HG03139 (cell line): Measurements from ENCODE around the gene SLC9A1.
"Not testable (repeated sequence)": the region's sequence is repeated elsewhere in the genome, so short reads cannot be mapped to it uniquely, and the experiment has no call there.

Experiments
- ATAC-seq: cut with Tn5 transposase; IDR thresholded peaks from one replicate; pipeline ENCODE4 v1.9.1; 2021; ENCODE audit not compliant: unreplicated experiment

The SLC9A1 gene

DNA sequence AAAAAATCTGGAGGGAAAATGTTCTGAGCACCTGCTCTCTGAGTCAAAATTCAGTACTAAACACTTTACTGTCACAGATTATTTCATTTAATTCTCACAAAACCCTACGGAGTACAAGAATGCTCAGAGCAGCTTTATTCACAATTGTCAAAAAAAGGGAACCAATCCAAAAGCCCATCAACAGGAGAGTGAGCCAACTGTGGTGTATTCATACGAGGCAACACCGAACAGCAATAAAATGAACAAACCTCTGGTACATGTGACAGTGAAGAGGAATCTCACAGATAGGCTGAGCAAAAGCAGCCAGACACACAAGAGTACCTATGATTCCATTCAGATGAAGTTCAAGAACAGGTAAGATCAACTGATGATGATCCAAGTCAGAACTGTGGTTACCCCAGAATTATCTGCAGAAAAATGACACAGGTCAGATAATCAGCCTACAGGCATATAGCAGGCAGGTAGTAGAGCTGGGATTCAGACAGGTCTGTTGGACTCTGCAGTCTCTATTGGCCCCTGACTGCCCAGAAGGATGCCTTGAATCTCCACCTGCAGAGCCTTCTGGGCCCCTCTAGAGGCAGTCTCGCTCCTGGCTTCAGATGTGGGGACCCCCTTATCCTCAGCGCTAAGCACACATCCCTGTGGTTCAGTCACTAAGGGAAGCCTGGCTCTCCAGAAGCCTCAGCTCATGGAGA is 19.2 kb downstream of the SLC9A1 start:
- no peak for ATAC-seq

DNA sequence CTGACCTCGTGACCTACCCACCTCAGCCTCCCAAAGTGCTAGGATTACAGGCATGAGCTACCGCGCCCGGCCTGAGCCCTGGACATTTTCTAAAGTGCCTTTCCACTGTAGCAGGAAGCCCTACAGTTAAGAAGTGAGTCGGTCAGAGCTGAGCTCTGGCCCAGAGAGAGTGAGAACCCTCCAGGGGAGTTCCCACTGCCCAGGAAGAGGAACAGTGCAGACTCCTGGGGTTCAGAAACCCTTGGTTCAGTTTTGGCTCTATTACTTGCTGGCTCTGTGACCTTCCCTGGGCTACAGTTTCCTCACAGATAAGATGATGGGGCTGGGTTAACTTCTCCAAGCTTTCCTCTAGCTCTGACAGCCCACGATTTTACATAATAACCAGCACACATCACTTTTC is 20.9 kb downstream of the SLC9A1 start:
- no peak for ATAC-seq

DNA sequence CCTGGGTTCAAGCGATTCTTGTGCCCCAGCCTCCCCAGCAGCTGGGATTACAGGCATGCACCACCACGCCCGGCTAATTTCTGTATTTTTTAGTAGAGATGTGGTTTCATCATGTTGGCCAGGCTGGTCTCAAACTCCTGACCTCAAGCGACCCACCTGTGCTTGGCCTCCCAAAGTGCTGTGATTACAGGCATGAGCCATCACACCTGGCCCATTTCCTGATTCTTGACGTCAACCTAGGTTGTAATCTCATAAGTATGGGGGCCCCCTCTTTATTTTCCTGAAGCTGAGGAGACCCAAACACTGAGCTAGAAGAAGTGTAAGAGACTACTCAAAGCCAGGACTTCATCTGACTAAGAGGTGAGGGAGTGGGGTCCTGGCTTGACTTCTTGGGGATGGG is 21.8 kb downstream of the SLC9A1 start:
- no peak for ATAC-seq

DNA sequence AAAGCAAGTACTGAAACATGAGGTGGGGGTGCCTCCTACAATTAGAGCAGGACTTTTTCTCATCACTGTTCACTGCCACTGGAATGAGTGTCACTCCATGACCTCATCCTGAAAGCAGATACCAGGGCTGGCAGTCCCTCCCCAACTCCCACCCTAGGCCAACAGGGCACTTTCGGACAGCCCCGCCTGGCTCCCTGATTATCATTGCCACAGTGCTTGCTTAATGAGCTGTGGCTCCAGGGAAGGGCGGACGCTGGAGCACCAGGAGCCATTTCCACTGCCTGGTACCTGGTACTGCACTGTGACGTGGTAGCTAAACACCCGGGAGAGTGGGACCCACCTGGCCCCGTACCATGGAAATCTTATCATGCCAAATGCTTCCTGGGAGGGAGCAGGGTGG is 22.3 kb downstream of the SLC9A1 start:
- no peak for ATAC-seq

DNA sequence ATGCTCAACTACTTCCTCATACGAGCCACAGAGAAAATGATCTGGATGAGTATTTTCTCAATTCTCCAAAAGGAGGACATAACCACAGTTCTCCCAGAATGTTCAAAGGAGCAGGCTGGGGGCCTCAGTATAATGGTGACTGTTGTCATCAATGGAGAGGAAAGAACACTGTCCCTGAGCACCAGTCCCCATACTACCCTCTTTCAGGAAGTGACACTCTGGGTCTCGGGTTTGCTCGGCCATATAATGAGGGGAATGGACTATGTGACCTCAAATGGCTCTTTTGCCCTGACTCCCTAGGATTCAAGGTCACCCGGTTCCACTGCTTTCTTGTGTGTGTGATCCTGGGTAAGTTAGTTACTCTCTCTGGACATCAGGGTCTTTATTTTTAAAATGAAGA is 22.8 kb downstream of the SLC9A1 start:
- no peak for ATAC-seq

DNA sequence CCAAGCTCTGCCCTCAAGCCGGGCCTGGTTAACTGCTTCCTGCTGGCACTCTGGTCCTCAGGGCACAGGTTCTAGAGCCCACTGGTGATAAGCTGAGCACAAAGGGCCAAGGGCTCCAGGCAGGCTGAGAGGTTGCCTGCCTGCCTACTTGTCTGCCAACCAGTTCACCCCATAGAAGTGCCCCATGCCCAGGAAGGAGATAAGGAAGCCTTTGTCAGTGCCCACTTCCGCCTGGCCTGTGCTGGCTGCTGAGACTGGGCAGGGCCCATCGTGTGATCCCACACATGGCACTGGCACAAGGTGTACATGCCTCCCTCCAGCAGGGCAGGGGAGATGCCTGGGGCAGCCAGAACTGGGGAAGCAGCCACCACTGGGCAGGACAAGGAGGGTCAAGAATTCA is 24.1 kb downstream of the SLC9A1 start:
- ATAC-seq, result no peak

DNA sequence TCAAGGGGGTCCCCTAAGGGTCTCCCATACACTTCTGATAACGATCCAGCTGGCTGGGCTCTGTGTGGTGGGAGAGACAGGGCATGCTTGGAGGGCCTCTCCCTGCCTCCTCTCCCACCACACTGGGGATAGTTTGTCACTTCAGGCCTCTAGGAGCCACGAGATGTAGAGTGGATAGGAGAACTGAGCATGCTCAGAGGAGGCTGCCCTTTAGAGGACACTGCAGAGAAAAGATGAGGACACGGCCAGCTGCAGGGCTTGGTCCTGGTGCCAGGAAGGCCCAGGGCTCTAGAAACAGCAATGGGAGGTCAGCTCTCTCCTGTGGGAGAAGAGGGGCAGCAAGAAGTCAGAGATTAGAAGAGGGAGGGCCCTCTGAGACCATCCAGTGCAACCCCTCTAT is 25.7 kb downstream of the SLC9A1 start:
- no peak for ATAC-seq

DNA sequence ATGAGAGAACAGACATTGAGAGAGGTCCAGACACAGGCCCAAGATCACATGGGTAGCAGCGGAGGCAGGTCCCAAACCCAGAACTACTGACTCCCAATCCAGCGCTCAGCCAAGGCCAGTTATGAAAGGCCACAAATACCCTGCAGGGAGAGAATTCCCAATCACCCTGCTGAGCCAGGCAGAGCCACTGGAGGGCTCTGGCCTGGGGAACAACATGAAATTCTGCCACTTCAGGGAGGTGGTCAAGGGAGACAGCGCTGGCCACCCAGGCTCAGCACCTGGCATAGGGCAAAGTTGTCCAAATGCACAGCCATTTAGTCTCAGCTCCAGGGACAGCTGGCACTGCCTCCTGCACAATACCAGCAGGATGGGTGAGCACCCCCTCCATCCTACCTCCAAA is 27.5 kb downstream of the SLC9A1 start:
- ATAC-seq, result no peak

DNA sequence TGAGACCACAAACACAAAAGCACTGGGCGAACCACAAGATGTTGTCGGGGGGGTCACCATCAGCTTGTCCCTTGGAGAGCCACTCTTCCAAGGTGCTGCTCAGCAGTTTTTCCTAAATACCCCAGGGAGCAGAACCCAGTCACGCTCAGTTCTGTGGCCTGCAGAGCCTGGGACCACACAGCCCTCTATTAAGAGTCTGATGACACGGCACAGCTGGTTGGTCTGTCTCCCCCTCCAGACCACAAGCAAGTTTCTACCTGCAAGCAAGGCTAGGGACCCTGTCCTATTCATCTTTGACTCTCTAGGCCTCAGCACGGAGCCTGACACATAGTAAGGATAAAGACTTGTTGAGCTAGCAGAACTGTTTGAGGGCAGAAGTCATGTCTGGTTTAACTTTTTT is 28.5 kb downstream of the SLC9A1 start:
- ATAC-seq, result no peak

DNA sequence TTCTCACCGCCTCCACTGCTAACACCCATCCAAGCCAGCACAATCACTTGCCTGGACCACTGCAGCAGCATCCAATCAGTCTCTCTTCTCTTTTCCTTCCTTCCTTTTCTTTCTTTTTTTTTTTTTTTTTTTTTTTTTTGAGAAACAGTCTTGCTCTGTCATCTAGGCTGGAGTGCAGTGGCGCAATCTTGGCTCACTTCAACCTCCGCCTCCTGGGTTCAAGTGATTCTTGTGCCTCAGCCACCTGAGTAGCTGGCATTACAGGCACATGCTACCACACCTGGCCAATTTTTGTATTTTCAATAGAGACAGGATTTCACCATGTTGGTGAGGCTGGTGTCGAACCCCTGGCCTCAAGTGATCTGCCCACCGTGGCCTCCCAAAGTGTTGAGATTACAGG is 29.8 kb downstream of the SLC9A1 start:
- not testable (repeated sequence) for ATAC-seq

DNA sequence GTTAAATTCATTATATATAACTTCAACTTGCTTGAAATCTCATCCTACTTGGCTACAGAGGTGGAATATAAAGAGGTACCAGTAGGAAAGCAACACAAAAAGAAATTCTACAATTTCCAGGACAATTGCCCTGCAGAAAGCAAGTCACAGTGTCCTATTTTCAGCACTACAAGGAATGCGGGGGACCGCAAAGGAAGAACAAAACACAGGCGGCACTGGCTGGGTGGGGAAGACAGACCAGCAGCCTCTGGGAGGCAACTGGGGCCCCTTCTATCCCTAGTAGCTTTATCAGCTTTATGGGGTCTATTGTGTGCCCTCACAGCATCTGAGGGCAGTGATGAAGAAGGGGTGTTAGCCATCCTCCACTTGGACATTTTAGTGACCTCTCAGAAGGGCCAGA is 30.5 kb downstream of the SLC9A1 start:
- ATAC-seq, result no peak

DNA sequence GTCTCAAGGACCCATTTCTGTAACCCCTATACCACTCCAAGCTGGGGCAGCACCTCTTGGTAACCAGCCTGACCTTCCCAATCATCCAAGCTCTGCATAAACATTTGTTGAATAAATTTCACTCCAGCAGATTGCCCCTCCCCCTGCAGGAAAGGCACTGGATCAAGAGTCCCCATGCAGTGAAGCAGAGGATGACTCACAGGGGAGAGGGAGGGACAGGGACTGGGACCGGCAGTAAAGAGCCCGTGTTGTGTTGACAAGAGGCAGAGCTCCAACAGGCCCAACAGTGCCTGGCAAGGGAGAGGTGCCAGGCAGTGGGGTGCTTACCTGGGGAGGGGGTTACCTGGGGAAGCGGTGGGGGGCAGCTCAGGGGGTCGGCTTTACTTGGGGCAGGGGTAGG is 32.3 kb downstream of the SLC9A1 start:
- no peak for ATAC-seq

DNA sequence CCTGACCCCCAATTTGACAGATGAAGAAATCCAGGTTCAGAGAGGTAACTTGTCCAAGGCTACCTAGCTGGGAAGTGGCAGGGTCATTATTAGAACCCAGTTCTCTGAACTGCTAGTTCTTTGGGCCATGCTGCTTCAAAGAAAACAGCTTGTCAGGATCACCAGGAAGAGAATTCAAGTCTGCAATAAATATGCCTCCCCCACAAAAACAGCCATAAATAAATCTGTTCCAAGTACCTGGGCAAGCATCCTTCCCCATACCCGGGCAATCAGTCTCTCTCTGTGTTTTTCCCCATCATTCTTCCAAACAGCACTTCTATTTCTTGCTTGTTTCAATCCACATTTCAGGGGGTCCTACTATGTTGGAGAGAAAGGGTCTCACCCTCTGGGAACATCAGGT is 34.1 kb downstream of the SLC9A1 start:
- no peak for ATAC-seq

DNA sequence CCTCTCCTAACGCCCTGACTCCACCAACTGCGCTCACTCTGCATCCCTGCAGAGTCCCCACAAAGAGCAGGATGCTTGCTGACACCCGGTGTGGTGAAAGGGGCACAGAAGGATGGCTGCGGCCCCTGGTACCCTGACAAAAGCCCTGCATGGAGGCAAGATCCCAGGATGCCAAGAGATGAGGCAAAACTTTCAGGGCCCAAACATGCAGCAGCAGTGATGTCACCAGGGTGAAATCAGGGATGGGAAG is 36.6 kb downstream of the SLC9A1 start:
- ATAC-seq, result no peak

DNA sequence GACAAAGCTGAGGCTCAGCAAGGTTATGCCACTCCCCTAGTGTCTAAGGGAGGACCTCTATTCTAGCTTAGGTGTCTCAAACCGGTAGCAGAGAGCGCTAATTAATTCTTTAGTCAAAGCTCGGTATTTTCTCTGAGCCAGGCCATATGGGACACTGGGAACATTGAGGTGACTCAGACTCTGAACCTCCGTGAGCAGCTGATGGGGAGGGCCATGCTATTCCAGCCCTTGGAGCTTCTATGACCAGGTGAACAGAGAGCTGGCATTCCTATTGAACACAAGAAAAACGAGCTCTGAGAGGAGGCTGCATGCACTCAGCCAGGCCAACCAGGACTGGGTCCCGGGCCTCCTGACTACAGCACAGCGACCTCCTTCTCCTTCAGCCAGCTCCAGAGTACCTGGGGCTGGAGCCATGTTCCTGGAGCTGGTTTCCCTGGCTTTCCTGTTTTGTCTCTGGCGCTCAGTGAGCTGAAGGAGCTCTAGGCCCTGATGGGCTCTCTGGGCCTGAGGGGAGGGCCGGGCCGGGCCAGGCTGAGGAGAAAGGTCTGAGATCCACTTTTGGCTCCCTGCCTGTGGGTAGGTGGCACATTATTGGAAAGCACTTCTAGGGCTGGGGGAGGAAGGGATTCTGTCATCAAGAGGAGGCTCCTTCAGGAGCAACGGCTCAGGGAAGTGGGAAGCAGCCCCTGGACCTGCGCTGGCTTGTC is 37.0 kb downstream of the SLC9A1 start:
- ATAC-seq, result no peak

DNA sequence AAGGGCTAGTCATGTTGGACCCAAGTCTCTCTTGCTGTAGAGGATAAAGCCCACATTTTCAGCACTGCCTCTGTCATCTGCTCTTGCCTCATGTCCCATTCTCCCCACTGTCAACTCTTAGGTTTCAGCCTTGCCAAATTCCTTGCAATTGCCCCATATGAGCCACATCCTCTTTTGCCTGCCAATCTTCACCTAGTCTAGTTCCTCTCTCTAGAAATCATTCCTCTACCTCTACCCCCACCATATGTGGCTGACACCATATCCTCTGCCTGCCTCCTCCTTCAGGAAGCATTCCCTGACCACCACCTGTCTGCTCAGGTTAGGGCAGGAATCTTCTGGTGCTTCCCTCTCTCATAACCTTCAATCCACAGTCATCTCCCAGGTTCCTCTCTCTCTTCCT is 38.2 kb downstream of the SLC9A1 start:
- ATAC-seq, result no peak

DNA sequence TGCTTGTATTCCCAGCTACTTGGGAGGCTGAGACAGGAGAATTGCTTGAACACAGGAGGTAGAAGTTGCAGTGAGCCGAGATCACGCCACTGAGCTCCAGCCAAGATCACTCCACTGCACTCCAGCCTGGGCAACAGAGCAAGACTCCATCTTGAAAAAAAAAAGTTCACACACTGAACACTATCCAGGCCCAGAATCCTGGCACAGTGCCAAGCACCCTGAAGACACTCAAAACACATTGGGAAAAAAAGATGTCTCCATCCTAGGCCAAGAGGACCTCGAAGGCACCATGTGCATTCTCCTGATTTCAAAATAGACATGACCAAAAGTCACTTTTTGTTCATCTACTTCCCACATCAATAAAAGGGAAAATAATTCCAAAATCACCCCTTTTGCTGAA is 38.7 kb downstream of the SLC9A1 start:
- ATAC-seq, result no peak

DNA sequence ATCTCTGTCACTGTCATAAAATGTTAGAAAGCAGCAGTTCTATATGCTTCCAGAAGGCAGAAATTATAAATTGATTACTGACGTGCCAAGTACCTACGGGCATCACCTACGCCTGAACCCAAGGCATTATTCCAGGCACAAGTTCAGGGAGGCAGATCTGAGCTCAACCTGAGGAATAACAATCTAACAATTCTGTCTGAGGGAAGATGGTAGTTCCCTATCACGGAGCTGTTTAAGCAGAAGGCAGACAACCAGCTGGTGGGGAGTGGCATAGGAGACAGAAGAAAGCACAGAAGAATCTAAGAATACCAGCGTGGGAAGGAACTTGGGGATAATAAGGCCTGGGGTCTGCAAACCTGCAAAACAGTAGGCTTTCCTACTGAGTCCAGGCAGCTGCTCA is 40.4 kb downstream of the SLC9A1 start:
- ATAC-seq, result no peak

DNA sequence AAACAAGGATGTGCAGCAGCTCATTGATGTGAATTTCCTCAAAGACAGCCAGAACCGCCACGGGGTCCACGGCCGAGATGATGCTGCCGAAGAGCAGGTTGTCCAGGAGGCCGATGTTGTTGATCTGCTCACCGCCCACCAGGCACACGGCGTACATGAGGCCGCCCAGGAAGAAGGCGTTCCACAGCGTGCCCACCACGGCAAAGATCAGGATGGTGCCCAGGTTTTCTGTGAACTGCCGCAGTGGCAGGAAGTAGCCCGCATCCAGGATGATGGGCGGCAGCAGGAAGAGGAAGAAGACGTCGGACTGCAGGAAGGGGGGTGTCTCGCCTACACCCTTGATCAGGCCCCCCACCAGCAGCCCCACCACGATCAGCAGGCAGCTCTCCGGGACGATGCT is 41.1 kb downstream of the SLC9A1 start:
- no peak for ATAC-seq

DNA sequence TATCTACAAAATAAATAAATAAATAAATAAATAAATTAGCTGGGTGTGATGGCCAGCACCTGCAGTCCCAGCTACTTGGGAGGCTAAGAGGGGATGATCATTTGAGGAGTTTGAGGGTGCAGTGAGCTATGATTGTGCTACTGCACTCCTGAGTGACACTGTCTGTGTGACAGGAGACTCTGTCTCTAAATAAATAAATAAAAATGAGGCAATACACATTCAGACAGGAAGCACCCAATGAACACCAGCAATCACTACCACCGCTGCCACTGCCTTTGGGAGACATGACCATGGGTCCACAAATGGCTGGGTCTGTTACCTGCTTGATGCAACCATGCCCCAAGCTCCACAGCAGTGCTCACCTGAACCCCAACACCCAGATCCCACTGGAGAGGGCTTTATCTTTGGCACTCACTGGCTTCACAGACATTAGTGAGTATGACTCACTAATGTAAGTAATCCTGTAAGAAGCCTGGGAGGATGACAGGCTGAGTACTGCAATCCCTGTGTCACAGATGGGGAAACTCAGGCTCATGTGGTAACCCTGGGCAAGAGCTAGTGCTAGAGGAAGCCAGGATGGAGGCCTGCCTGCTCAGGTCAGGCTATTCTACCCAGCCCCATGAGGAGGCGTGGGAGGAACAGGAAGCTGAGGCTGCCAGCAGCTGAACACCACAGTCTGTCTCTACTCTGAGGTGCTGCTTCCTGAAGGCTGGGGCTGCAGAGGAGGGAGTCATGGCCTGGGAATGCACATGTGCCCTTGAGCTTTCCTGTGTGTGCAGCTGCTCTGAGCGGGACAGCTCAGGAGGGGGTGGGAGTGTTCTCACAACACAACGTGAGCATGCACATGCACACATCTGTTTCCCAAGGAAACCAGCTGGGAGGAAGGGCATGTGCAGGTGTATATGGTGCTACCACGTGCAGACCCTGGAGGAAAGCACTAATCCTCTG is 43.0 kb downstream of the SLC9A1 start:
- ATAC-seq, result peak; percentile 80

DNA sequence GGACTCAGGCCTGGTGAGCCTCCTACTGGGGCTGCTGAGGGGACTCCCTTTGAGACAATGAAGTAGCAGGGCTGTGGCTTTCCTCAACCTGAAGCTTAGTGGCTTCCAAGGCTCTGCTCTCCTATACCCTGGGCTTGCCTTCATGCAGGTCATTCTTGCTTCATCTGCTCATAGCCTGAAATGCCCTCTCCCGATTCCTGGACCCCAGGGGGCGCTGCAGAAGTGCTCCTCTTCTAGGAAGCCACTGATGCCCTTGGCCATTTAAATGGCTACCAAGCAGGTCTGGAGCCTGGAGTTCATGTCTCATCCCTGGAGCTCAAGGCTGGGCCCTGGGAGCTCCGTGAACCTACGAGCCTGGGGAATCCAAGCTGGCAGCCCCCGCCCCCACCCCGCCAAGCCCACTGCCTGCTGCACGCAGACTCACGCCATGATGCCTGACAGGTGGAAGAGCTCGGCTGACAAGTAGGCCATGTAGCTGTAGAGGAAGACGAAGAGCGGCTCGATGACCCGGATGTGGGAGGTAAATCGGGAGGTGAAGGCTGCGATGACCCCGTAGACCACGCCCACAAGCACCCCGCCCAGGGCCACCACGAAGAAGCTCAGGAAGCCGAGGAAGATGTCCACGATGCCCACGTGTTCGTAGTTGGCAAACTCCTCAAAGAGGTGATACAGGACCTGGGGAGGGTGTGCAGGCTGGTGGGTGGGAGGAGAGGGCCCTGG is 45.7 kb downstream of the SLC9A1 start:
- ATAC-seq, result no peak

DNA sequence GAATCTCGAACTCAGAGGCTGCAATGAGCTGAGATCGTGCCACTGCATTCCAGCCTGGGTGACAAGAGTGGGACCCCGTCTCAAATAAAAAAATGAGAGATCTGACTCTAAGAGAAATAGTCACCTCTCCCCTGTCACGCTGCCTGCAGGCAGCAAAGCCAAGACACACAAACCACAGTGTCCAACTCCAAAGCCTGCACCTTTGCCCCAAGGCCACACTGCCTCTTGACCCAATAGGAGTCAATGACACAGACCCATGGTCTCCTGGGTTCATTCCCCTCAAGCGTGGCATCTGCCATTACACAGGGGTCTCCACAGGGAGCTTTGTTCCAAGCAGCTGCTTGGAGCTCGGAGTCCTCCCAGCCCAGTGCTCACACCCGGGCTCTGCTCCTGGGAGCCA is 46.3 kb downstream of the SLC9A1 start:
- ATAC-seq, result no peak
